HG03442 (cell line): Measurements from ENCODE around the gene OTUD1.

ENCODE experiments used
- ATAC-seq: cut with Tn5 transposase; IDR thresholded peaks from one replicate; pipeline ENCODE4 v1.9.1; 2021; ENCODE audit warnings: mild to moderate bottlenecking, moderate library complexity; ENCODE audit not compliant: unreplicated experiment

OTUD1 gene

DNA sequence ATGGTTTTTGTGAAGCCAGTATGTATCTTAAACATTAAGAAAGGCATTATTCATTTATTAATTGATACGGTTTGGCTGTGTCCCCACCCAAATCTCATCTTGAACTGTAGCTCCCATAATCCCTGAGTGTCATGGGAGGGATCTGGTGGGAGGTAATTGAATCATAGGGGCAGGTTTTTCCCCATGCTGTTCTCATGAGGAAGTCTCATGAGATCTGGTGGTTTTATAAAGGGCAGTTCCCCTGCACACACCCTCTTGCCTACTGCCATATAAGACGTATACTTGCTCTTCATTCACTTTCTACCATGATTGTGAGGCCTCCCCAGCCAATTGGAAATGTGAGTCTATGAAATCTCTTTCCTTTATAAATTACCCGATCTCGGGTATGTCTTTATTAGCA is 28.1 kb downstream of the OTUD1 start:
- ATAC-seq = no peak

DNA sequence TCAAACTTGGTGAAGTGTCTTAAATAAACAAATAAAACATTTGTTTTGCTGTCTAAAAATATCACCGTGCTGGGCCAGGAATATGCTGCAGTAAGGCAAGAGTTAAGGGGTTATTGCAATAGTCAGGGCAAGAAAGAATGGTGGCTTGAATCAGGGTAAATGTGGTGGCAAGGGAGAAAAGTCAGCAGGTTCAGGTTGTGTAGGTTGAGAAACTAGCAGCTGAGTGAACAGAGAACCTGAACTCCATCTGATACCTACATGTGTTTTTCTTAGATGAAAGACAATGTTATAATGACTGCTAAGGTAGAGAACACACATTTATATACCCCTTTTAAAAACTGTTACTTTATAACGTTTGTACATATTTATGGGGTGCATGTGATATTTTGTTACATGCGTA is 28.7 kb downstream of the OTUD1 start:
- ATAC-seq = no peak

- ATAC-seq = no peak
These were observed 30.8 kb downstream of the OTUD1 start for GRCh38 chr10:23469596-23470237.

GRCh38 chr10:23472181-23472580 is 33.3 kb downstream of the OTUD1 start:
- no peak for ATAC-seq

DNA sequence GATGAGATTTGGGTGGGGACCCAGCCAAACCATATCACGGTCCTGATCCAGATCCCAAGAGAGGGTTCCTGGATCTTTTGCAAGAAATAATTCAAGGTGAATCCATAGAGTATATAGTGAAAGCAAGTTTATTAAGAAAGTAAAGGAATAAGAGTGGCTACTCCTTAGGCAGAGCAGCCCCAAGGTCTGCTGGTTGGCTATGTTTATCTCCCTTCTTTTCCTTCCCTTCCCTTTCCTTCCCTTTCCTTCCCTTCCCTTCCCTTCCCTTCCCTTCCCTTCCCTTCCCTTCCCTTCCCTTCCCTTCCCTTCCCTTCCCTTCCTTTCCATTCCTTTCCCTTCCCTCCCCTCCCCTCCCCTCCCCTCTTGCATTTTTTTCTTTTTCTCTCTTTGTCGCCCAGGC is 35.2 kb downstream of the OTUD1 start:
- ATAC-seq = no peak

DNA sequence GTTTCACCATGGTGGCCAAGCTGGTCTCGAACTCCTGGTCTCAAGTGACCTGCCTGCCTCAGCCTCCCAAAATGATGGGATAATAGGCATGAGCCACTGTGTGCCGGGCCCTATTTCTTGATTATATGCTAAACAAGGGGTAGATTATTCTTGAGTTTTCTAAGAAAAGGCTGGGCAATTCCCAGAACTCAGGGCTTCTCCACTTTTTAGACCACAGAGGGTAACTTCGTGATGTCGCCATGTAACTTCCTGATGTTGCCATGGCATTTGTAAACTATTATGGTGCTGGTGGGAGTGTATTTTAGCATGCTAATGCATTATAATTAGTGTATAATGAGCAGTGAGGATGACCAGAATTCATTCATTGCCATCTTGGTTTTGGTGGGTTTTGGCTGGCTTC is 35.8 kb downstream of the OTUD1 start:
- no peak for ATAC-seq

GRCh38 chr10:23478570-23478969 is 39.7 kb downstream of the OTUD1 start:
- no peak for ATAC-seq

GRCh38 chr10:23479798-23480473 is 41.1 kb downstream of the OTUD1 start:
- ATAC-seq = no peak

DNA sequence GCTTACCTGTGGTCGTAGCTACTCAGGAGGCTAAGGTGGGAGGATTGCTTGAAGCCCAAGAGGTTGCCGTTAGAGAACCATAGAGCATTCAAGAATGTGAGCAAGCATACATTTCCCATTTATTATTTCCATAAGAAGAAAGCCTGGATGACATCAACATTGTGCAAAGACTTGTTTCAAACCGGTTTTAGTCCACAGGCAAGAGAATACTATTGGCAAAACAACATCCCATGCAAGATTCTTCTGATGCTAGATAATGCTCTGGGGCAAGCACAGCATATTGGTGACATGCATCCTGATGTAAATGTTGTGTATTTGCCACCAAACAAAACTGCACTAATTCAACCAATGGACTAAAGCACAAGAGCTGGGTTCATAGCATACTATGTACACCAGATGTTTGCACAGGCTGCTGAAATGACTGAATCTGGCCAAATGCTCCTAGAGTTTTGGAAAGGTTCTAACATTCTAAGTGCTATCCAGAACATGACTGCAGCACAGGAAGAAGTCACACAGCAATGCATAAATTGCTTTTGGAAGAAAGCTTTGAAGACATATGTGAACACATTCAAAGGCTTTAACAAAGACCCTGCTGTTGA is 42.6 kb downstream of the OTUD1 start:
- ATAC-seq = no peak

DNA sequence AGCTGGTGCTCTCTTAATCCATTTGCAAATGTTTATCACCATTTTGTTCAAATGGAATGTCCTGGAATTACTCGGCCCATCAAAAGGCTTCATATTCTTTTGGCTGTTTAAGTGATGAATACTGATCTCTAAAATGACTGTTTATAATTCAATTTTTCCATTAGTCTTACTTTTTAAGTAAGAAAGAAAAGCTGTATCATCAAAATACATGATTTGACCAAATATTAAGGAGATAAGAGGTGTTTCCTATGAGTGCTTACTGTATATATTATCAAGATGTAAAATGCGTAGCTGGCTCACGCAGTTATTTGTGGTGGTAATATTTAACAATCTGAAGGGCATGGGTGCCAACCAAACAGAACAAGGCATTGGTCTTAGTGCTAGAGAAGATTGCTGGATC is 51.2 kb downstream of the OTUD1 start:
- ATAC-seq = no peak
